NAMALWA (cell line): ENCODE data around the gene TMEM209.
"Not testable (repeated sequence)": the region's sequence is repeated elsewhere in the genome, so short reads cannot be mapped to it uniquely, and the experiment has no call there.

ENCODE experiments used
- DNase-seq: peaks from one replicate; pipeline ENCODE4 v3.0.0-alpha.2; 2015; ENCODE audit warnings: low spot score

Gene TMEM209

DNA sequence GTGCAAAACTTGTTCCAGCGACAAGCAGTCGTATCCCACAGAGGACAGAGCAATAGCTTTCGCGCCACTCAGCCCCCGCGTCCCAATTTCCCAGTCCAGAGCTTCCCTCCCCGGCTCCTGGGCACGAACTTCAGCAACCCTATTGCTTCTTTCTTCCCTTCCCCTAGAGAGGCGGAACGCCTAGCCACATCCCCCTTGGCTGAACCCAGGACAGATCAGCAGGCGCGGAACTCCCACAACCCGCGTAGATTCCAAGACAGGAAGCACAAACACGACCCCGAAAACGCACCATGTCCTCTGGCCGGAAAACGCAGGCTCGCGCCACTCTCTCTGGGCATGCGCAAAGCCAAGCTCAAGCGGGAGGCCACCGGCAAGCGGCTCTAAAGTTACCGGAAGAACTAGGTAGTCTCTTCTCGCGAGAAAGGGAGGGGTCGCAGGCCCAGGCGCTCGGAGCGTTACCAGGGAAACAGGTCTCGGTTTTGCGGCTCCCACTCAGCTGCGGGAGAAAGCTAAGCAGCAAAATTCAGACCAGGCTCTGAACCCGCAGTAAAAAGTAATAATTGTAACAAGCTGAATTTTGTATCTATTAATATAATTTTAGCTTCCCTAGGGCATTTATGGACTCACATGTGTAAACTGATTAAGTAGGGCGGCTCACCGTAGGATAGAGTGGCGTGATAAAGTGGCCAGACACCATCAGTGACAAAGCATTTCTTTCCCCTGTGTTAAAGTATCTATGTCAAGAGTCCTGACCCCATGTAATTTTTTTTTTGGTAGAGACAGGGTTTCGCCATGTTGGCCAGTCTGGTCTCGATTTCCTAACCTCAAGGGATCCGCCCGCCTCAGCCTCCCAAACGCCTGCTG is at the start of gene TMEM209:
TMEM209 (minus strand) TSS at position 323 of the 864 bp plus-strand sequence; CDS start at position 292, 31 bp downstream.
- peak; percentile 100 for DNase-seq

DNA sequence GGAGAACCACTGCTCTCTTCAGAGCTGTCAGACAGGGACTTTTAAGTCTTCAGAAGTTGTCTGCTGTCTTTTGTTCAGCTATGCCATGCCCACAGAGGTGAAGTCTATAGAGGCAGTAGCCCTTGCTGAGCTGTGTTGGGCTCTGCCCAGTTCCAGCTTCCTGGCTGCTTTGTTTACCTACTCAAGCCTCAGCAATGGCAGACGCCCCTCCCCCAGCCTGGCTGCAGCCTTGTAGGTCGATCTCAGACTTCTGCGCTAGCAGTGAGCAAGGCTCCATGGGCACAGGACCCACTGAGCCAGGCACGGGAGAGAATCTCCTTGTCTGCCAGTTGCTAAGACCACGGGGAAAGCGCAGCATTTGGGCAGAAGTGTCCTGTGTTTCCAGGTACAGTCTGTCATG is 49.3 kb upstream of the TMEM209 start:
- no peak for DNase-seq

DNA sequence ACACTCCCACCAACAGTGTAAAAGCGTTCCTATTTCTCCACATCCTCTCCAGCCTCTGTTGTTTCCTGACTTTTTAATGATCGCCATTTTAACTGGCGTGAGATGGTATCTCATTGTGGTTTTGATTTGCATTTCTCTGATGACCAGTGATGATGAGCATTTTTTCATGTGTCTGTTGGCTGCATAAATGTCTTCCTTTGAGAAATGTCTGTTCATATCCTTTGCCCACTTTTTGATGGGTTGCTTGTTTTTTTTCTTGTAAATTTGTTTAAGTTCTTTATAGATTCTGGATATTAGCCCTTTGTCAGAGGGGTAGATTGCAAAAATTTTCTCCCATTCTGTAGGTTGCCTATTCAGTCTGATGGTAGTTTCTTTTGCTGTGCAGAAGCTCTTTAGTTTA is 44.4 kb upstream of the TMEM209 start:
- DNase-seq, result not testable (repeated sequence)

DNA sequence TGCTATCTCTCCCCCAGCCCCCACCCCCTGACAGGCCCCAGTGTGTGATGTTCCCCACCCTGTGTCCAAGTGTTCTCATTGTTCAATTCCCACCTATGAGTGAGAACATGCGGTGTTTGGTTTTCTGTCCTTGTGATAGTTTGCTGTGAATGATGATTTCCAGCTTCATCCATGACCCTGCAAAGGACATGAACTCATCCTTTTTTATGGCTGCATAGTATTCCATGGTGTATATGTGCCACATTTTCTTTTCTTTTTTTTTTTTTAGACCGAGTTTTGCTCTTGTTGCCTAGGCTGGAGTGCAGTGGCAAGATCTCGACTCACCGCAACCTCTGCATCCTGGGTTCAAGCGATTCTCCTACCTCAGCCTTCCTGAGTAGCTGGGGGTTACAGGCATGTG is 43.6 kb upstream of the TMEM209 start:
- DNase-seq, result not testable (repeated sequence)

DNA sequence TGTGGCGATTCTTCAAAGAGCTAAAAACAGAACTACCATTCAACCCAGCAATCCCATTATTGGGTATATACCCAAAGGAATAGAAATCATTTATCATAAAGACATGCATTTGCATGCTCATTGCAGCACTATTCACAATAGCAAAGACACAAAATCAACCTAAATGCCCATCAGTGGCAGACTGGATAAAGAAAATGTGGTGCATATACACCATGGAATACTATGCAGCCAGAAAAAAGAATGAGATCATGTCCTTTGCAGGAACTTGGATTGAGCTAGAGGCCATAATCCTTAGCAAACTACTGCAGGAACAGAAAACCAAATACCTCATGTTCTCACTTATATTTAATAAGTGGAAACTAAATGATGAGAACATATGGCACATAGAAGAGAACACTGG is 41.3 kb upstream of the TMEM209 start:
- not testable (repeated sequence) for DNase-seq

DNA sequence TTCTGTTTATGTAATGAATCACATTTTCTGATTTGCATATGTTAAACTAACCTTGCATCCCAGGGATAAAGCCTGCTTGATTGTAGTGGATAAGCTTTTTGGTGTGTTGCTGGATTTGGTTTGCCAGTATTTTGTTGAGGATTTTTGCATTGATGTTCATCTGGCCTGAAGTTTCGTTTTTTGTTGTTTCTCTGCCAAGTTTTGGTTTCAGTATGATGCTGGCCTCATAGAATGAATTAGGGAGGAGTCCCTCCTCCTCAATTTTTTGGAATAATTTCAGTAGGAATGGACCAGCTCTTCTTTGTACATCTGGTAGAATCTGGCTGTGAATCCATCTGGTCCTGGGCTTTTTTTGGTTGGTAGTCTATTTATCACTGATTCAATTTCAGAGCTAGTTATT is 38.3 kb upstream of the TMEM209 start:
- DNase-seq, result peak; percentile 19

DNA sequence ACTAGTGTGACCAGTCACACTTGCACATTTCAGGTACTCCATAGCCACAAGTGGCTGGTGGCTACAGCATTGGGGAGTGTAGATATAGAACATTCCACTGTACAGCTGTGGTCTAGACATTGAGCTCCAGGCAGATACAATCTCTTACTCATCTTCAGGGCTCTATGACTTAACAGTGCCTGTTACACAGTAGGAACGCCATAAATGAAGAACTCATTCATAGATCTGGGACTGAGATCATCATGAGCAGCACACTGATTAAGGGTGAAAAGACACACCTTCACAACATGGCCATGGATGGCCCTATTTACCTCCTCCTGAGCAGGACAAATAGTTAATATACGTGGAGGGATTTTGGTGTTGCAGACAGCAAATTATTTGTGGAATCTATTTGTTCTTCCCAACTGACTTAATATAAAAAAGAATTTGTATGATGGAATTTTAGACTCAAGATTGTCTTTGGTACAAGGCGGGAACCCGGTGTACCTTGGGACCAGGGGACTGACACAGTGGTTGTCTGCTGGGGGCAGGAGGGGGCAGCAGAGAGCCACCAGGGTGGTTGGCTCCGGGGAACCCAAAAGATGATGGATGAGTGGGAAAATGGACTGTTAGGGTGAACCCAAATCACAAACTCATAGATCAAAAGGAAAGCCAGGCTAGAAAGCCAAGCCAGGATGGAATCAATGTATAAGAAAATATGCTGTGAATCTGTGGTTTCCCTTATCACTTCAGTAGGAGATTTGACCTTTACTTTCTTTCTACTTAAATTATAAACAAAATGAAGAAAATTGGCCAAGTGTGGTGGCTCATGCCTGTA is 37.2 kb upstream of the TMEM209 start:
- DNase-seq, result peak; percentile 61

DNA sequence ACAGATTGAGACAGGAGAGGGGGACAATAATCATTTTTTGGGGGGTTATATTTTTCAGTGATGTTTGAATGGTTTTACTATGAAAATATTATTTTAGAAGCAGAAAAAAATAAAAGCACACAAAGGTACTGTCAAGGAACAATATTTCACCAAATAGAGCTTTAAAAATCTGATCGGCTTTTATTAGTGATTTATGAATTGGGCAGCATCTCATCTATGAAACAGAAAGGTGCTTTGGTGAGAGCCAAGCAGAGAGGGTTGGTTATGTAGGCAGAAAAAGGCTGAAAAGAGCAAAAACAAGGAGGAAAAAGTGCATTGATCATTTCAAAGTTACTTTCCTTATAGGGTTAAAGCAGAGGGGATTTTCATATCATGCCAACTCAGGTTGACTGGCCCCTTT is 35.0 kb upstream of the TMEM209 start:
- DNase-seq, result no peak

DNA sequence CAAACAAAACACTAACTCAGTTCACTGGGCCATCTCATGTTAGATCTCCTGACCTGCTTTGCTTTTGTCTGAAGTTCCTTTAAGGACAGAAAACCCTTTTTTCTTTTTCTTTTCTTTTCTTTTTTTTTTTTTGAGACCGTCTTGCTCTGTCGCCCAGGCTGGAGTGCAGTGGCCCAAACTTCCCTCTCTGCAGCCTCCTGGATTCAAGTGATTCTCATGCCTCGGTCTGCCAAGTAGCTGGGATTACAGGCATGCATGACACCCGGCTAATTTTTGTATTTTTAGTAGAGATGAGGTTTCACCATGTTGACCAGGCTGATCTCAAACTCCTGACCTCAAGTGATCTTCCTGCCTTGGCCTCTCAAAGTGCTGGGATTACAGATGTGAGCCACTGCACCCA is 31.2 kb upstream of the TMEM209 start:
- DNase-seq, result not testable (repeated sequence)

DNA sequence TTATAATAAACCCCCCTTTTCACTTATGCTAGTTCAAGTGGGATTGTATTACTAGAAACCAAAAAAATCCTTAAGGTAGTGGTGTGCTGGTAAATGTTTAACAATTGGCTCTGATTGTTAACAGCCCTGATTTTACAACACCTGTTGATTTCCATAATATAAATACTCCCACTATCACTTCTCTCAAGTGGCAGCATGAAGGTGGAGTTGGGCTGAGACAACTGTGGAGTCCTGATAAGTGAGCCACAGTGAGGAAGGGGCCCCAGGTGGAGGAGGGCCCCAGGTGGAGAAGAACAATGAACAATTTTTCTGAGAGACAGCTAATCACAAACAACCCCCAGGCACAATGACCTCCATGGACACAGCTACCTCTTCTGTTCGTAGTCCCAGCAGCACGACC is 28.9 kb upstream of the TMEM209 start:
- no peak for DNase-seq

DNA sequence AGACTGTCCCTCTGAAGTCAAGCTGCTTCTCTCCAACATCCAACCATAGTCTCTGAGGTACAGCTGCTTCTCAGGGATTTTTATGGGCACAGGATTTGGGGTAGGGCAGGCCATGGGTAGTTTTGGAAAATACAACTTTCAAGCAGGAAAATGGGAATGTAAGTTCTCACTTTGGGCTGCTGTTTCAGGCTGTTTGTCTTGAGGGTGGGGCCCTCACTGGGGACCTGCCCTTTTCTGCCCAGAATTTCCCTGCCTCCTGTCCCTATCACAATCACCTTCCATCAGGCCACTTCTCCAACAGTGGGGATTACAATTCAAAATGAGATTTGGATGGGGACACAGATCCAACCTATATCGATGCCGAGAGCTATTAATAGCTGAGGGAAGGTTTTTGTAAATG is 27.0 kb upstream of the TMEM209 start:
- DNase-seq, result no peak

DNA sequence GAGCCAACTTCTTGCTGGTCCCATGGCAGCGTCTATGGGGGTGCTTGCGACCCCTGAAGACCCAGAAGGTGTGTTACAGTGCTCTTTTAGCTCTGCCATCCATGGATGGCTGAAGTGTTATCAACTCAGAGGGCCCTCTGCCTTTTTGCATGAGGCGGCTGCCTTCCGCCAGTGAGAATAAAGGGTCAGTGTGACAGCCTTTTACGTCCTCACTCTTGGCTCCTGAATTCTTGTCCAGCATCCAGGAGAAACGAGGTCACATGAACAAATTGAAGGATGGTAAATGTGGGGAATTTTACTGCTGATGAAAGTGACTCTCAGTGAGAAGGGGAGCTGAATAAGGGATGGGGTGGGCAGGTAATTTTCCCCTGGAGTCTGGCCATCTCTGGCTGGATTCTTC is 26.6 kb upstream of the TMEM209 start:
- DNase-seq, result no peak

DNA sequence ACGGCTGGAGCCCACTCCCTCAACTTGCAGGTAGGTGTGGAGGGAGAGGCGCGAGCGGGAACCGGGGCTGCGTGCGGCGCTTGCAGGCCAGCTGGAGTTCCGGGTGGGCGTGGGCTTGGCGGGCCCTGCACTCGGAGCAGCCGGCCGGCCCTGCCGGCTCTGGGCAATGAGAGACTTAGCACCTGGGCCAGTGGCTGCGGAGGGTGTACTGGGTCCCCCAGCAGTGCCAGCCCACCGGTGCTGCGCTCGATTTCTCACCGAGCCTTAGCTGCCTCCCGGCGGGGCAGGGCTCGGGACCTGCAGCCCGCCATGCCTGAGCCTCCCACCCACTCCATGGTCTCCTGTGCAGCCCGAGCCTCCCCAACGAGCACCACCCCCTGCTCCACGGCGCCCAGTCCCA is 24.8 kb upstream of the TMEM209 start:
- DNase-seq, result not testable (repeated sequence)

DNA sequence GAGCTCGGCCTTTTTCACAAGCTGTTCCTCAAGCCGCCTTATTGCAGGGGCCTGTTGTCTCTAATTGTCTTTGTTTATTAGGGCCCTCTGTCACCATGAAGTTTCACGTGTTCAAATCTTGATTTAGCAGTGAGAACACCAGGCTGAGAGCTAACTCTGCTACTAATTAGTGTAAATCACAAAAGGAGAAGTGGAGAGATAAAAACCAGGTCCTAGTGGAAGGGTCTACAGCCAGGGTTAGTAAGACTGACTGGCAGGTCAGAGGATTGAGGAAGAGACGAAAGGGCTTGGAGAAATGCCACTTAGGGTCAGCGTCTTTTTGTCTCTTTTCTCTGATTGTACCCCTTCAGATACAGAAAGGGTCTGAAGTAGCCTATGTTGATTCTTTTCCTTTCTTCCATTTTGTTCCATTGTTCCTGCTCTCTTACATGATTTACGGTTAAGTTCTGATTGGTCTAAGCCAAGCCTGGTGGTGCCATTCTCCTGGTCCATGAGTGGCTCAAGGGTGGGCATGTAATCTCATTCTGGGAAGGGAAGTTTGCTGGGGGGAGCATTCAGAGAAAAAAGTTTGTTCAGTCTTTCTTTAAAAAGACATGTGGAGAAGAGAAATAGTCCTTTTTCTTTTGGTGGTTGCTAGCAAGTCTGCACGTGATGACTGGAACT is 23.8 kb upstream of the TMEM209 start:
- DNase-seq, result no peak

DNA sequence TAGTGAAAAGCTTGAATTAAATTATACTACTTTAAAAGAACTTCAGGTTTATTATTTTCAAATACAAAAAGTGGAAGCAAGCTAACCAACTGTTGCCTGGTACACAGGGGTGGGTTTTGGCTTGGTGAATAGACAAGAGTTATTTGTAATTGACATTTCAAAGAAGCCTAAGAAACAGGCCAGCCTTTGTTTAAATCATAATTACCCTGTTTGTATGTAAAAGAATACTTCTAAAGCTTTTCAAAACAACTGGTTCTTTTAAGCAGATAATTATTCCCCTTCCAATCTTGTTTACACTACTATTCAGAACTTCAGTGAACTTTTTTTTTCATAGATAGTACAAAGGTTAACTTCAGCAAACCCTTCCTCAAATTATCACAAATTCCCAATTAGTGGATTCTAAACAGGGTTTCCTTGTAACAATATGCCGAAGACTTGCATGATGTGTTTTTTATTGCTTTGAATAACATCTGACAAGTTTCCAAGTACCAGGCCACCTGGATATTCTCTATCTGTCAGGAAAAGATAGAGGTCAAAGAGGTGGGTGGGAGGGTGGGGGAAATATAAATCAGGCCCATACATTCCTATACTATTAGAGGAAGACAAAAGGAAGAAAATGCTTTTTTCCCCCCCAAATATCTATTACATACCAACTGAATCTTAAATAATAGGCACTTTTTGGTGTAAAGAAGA is 22.8 kb upstream of the TMEM209 start:
- DNase-seq, result no peak

DNA sequence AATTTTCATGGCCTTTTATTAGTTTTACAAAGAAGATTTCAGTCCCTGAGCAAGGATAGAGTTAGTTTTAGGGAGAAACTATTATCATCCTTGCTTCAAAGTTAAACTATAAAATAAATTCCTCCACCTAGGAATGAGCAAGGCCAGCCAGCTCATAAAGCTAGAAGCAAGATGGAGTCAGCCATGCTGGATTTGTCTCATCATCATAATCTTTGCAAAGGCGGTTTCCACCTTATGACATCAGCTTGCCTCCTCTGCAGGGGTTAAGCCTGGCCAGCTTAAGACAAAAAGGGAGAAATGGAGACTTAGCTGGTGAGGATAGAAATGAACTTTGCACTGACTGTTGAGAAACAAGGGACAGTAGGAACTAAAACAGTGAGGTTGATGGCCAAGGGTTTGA is 21.1 kb upstream of the TMEM209 start:
- DNase-seq, result no peak

DNA sequence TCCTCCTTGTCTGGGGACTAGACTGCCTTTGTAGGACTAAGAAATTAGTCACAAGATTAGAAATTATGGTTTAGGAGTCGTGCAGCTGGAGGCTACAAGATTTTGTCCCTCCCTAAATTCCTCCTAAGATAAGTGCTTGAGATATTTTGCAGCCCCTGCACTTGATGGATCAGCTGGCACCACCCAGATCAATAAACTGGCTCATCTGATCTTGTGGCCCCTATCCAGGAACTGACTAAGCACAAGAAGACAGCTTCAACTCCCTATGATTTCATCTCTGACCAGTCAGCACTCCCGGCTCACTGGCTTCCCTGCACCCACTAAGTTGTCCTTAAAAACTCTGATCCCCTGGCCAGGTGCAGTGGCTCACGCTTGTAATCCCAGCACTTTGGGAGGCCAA is 19.7 kb upstream of the TMEM209 start:
- not testable (repeated sequence) for DNase-seq

DNA sequence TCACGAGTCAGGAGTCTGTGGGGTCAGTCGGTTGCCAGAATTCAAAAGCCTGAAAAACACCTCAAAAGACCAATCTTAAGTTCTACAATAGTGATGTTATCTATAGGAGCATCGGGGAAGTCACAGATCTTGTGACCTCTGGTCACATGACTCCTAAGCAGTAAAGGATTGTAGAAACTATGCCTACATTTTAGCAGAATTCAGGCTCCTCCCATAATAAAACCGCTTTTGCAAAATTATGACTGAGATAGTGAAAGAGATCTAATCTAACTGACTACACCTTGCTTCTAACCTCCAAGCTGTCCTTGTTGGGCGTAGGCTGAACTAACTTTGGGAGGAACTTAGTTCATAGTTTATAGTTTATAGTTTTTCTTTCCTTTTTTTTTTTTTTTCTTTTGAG is 19.0 kb upstream of the TMEM209 start:
- DNase-seq, result no peak

DNA sequence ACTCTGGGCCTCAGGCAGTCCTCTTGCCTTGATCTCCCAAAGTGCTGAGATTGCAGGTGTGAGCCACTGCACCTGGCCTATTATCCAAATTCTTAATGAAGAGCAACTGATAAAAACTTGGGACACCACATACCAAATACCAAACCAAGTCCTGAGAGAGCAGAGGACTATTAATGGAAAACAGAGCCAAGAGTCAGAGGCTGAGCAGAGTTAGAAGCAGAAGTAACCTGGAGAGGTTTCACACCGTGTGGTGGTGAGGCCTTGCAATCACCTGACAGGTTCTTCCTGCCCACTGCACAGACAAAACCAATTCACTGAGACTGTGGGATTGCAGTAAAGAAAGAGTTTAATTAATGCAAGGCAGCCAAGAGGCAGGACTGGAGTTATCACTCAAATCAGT is 18.4 kb upstream of the TMEM209 start:
- DNase-seq, result no peak

DNA sequence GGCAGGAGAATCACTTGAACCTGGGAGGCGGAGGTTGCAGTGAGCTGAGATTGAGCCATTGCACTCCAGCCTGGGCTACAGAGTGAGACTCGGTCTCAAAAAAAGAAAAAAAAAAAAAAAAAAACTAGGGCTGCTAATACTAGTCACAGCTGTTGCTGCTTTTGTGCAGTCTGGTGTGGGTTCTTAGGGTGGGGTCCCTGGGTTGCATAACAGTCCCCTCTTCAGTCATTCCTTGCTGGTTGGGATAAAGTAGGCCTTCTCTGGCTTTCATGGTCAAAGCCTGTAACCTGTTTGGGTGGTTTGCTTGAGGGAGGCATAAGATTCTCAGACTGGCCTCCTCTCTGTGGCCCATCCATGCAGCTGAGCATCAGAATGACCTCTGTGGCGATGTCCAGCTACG is 16.5 kb upstream of the TMEM209 start:
- no peak for DNase-seq

DNA sequence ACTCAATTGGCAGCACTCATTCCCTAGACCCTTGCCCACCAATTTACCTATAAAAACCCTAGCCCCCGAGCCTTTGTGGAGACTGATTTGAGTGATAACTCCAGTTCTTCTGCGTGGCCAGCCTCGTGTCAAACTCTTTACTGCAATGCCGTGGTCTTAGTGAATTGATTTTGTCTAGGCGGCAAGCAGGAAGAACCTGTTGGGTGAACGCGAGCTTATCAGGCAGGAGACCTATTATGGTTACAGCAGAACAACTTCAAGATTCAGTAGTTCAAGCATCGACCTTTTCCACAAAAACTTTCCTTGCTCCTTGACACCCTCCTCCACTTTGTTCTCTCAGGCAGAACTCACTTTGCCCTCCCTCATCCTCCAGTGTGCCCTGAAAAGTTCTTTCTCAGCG is 14.7 kb upstream of the TMEM209 start:
- no peak for DNase-seq
